ENCODE measurements around the gene QRFP.

QRFP gene

GRCh38 chr9:130919559-130920145 is 23.0 kb upstream of the QRFP start:
- Histone ChIP-seq H2BK120ac (ENCODE audit: low read depth, low read length) (no peak overlapping the region), H3K23ac (ENCODE audit: low read depth, low read length, poor library complexity) (peak overlapping the region; percentile 94), H3K14ac (ENCODE audit: low read length) (peak overlapping the region; percentile 94), H3K79me1 (ENCODE audit: low read depth, low read length) (no peaks in the 10 kb centered on the region), H4K8ac (ENCODE audit: low read depth, low read length) (no peak overlapping the region), H3K4me3 (ENCODE audit: low read length in 2 of 2) (no peak overlapping the region), H3K27me3 (ENCODE audit: control insufficient read depth in 3 of 3, insufficient read depth in 3 of 3, low read depth in 1 of 3, low read length in 3 of 3) (peaks cover 2 to 93% (median 2%) of the 10 kb centered on the region in 3 experiments), H3K4me1 (ENCODE audit: control insufficient read depth in 2 of 2, insufficient read depth in 1 of 2, low read depth in 1 of 2, low read length in 2 of 2) (peaks cover 16 to 23% of the 10 kb centered on the region in 2 donors), H2AFZ (ENCODE audit: low read length) (no peak overlapping the region), H3K18ac (ENCODE audit: low read length) (peak overlapping the region; percentile 88), H3K27ac (replicated peaks; ENCODE audit: low read length) (no peak overlapping the region), H2BK5ac (ENCODE audit: low read length) (no peak overlapping the region), H3K36me3 (replicated peaks in 1 of 2; ENCODE audit: control insufficient read depth in 2 of 2, insufficient read depth in 2 of 2, low read length in 2 of 2) (no peaks in the 10 kb centered on the region), H2BK15ac (ENCODE audit: low read length) (peak overlapping the region; percentile 2), H3K9ac (ENCODE audit: low read depth, low read length, poor library complexity) (peak overlapping the region; percentile 66), H3K9me3 (replicated peaks in 1 of 2; ENCODE audit: control insufficient read depth in 2 of 2, insufficient read depth in 1 of 2, low read depth in 1 of 2, low read length in 2 of 2) (no peaks in the 10 kb centered on the region), H2BK12ac (ENCODE audit: low read length) (no peak overlapping the region), H4K91ac (ENCODE audit: low read depth, low read length, poor library complexity) (no peak overlapping the region), H2AK5ac (ENCODE audit: low read depth, low read length) (peak overlapping the region; percentile 98), H3K4ac (ENCODE audit: low read length) (no peak overlapping the region), H3K4me2 (ENCODE audit: insufficient read depth, low read length, poor library complexity, severe bottlenecking) (no peak overlapping the region)
- no peak for DNase-seq (ENCODE audit: low spot score)
- WGBS, 2 donors (ENCODE audit: extremely low coverage in 2 of 2, insufficient read length in 2 of 2, insufficient replicate concordance in 1 of 2): no CpG with 5 or more reads among the region's 14 CpGs

GRCh38 chr9:130918826-130919558 is 22.4 kb upstream of the QRFP start:
- Histone ChIP-seq H3K27me3 (ENCODE audit: control insufficient read depth in 3 of 3, insufficient read depth in 3 of 3, low read depth in 1 of 3, low read length in 3 of 3) (peaks cover 2 to 94% (median 2%) of the 10 kb centered on the region in 3 experiments), H2AFZ (ENCODE audit: low read length) (no peak overlapping the region), H3K4me2 (ENCODE audit: insufficient read depth, low read length, poor library complexity, severe bottlenecking) (no peak overlapping the region), H4K8ac (ENCODE audit: low read depth, low read length) (no peak overlapping the region), H2BK5ac (ENCODE audit: low read length) (no peak overlapping the region), H2BK15ac (ENCODE audit: low read length) (peak overlapping the region; percentile 2), H3K4me3 (ENCODE audit: low read length in 2 of 2) (no peak overlapping the region), H3K4ac (ENCODE audit: low read length) (no peak overlapping the region), H4K91ac (ENCODE audit: low read depth, low read length, poor library complexity) (no peak overlapping the region), H2AK5ac (ENCODE audit: low read depth, low read length) (peak overlapping the region; percentile 98), H2BK12ac (ENCODE audit: low read length) (no peak overlapping the region), H3K18ac (ENCODE audit: low read length) (peak overlapping the region; percentile 2), H3K14ac (ENCODE audit: low read length) (no peak overlapping the region), H3K9me3 (replicated peaks in 1 of 2; ENCODE audit: control insufficient read depth in 2 of 2, insufficient read depth in 1 of 2, low read depth in 1 of 2, low read length in 2 of 2) (no peaks in the 10 kb centered on the region), H3K4me1 (ENCODE audit: control insufficient read depth in 2 of 2, insufficient read depth in 1 of 2, low read depth in 1 of 2, low read length in 2 of 2) (peaks cover 18 to 25% of the 10 kb centered on the region in 2 donors), H3K27ac (replicated peaks; ENCODE audit: low read length) (no peak overlapping the region), H3K36me3 (replicated peaks in 1 of 2; ENCODE audit: control insufficient read depth in 2 of 2, insufficient read depth in 2 of 2, low read length in 2 of 2) (no peaks in the 10 kb centered on the region), H3K79me1 (ENCODE audit: low read depth, low read length) (no peaks in the 10 kb centered on the region), H3K9ac (ENCODE audit: low read depth, low read length, poor library complexity) (no peak overlapping the region), H3K23ac (ENCODE audit: low read depth, low read length, poor library complexity) (peak overlapping the region; percentile 94), H2BK120ac (ENCODE audit: low read depth, low read length) (no peak overlapping the region)
- DNase-seq (ENCODE audit: low spot score): no peak
- no CpG with 5 or more reads among the region's 33 CpGs for WGBS, 2 donors (ENCODE audit: extremely low coverage in 2 of 2, insufficient read length in 2 of 2, insufficient replicate concordance in 1 of 2)

GRCh38 chr9:130918101-130918825 is 21.7 kb upstream of the QRFP start:
- Histone ChIP-seq H3K18ac (ENCODE audit: low read length) (no peak overlapping the region), H3K9me3 (replicated peaks in 1 of 2; ENCODE audit: control insufficient read depth in 2 of 2, insufficient read depth in 1 of 2, low read depth in 1 of 2, low read length in 2 of 2) (no peaks in the 10 kb centered on the region), H3K9ac (ENCODE audit: low read depth, low read length, poor library complexity) (no peak overlapping the region), H3K23ac (ENCODE audit: low read depth, low read length, poor library complexity) (peak overlapping the region; percentile 92), H2AFZ (ENCODE audit: low read length) (no peak overlapping the region), H2BK15ac (ENCODE audit: low read length) (no peak overlapping the region), H4K8ac (ENCODE audit: low read depth, low read length) (no peak overlapping the region), H2BK12ac (ENCODE audit: low read length) (no peak overlapping the region), H3K36me3 (replicated peaks in 1 of 2; ENCODE audit: control insufficient read depth in 2 of 2, insufficient read depth in 2 of 2, low read length in 2 of 2) (no peaks in the 10 kb centered on the region), H3K4ac (ENCODE audit: low read length) (no peak overlapping the region), H3K4me2 (ENCODE audit: insufficient read depth, low read length, poor library complexity, severe bottlenecking) (no peak overlapping the region), H2BK120ac (ENCODE audit: low read depth, low read length) (no peak overlapping the region), H3K27ac (replicated peaks; ENCODE audit: low read length) (no peak overlapping the region), H3K79me1 (ENCODE audit: low read depth, low read length) (no peaks in the 10 kb centered on the region), H3K4me3 (ENCODE audit: low read length in 2 of 2) (no peak overlapping the region), H3K14ac (ENCODE audit: low read length) (no peak overlapping the region), H2BK5ac (ENCODE audit: low read length) (no peak overlapping the region), H4K91ac (ENCODE audit: low read depth, low read length, poor library complexity) (no peak overlapping the region), H3K4me1 (ENCODE audit: control insufficient read depth in 2 of 2, insufficient read depth in 1 of 2, low read depth in 1 of 2, low read length in 2 of 2) (peaks cover 21 to 29% of the 10 kb centered on the region in 2 donors), H2AK5ac (ENCODE audit: low read depth, low read length) (peak overlapping the region; percentile 89), H3K27me3 (ENCODE audit: control insufficient read depth in 3 of 3, insufficient read depth in 3 of 3, low read depth in 1 of 3, low read length in 3 of 3) (peaks cover 2 to 94% (median 2%) of the 10 kb centered on the region in 3 experiments)
- DNase-seq (ENCODE audit: low spot score): no peak
- WGBS, 2 donors (ENCODE audit: extremely low coverage in 2 of 2, insufficient read length in 2 of 2, insufficient replicate concordance in 1 of 2): no CpG with 5 or more reads among the region's 9 CpGs
